ENCODE data around the gene NPSR1.

Gene NPSR1

GRCh38 chr7:34761206-34761605 is 103.2 kb downstream of the NPSR1 start:
- Histone ChIP-seq H3K9me3 (no peaks in the 10 kb centered on the region), H3K36me3 (no peaks in the 10 kb centered on the region), H3K4me3 (ENCODE audit: low read depth in 1 of 2, low read length in 1 of 2) (no peak overlapping the region), H3K27ac (no peak overlapping the region), H3K27me3 (no peaks in the 10 kb centered on the region), H3K4me1 (ENCODE audit: control insufficient read depth in 1 of 2, insufficient read depth in 1 of 2, low read depth in 1 of 2, low read length in 1 of 2) (no peaks in the 10 kb centered on the region)
- no peak for TF ChIP-seq CTCF (IDR thresholded peaks at IDR 0.05)

GRCh38 chr7:34761627-34762026 is 103.6 kb downstream of the NPSR1 start:
- Histone ChIP-seq H3K9me3 (no peaks in the 10 kb centered on the region), H3K27me3 (no peaks in the 10 kb centered on the region), H3K4me3 (ENCODE audit: low read depth in 1 of 2, low read length in 1 of 2) (no peak overlapping the region), H3K4me1 (ENCODE audit: control insufficient read depth in 1 of 2, insufficient read depth in 1 of 2, low read depth in 1 of 2, low read length in 1 of 2) (no peaks in the 10 kb centered on the region), H3K27ac (no peak overlapping the region), H3K36me3 (no peaks in the 10 kb centered on the region)
- no peak for TF ChIP-seq CTCF (IDR thresholded peaks at IDR 0.05)

- Histone ChIP-seq H3K9me3 (no peaks in the 10 kb centered on the region), H3K4me1 (ENCODE audit: control insufficient read depth in 1 of 2, insufficient read depth in 1 of 2, low read depth in 1 of 2, low read length in 1 of 2) (no peaks in the 10 kb centered on the region), H3K27me3 (no peaks in the 10 kb centered on the region), H3K27ac (no peak overlapping the region), H3K36me3 (no peaks in the 10 kb centered on the region), H3K4me3 (ENCODE audit: low read depth in 1 of 2, low read length in 1 of 2) (no peak overlapping the region)
- TF ChIP-seq CTCF (IDR thresholded peaks at IDR 0.05) = no peak
These were observed 104.7 kb downstream of the NPSR1 start for GRCh38 chr7:34762764-34763163.

- no peak for TF ChIP-seq CTCF (IDR thresholded peaks at IDR 0.05)
- H3K27me3 ChIP-seq = no peaks in the 10 kb centered on the region
These were observed 114.4 kb downstream of the NPSR1 start for GRCh38 chr7:34772296-34772938.

GRCh38 chr7:34776748-34777358 is 118.8 kb downstream of the NPSR1 start:
- no peaks in the 10 kb centered on the region for H3K27me3 ChIP-seq
- no peak overlapping the region for H3K27ac ChIP-seq
- no peaks in the 10 kb centered on the region for H3K4me1 ChIP-seq (ENCODE audit: control insufficient read depth in 1 of 2, insufficient read depth in 1 of 2, low read depth in 1 of 2, low read length in 1 of 2)
- no peaks in the 10 kb centered on the region for H3K36me3 ChIP-seq
- no peak for TF ChIP-seq CTCF (IDR thresholded peaks at IDR 0.05)
- no peak overlapping the region for H3K4me3 ChIP-seq (ENCODE audit: low read depth in 1 of 2, low read length in 1 of 2)
- H3K9me3 ChIP-seq = no peaks in the 10 kb centered on the region

More at GRCh38 chr7:34772296-34772938, 114.4 kb downstream of the NPSR1 start:
- Histone ChIP-seq H3K9me3 (no peaks in the 10 kb centered on the region), H3K4me3 (ENCODE audit: low read depth in 1 of 2, low read length in 1 of 2) (no peak overlapping the region), H3K36me3 (no peaks in the 10 kb centered on the region), H3K4me1 (ENCODE audit: control insufficient read depth in 1 of 2, insufficient read depth in 1 of 2, low read depth in 1 of 2, low read length in 1 of 2) (no peaks in the 10 kb centered on the region), H3K27ac (no peak overlapping the region)
